Measurements from ENCODE around the gene MED13.

MED13 gene

GRCh38 chr17:62093188-62094155 is 28.4 kb upstream of the MED13 start:
- DNase-seq (ENCODE audit: low spot score) = no peak
- WGBS, 2 donors (ENCODE audit: extremely low coverage in 2 of 2, insufficient read length in 2 of 2, insufficient replicate concordance in 1 of 2) = no CpG with 5 or more reads among the region's 7 CpGs
- no peak overlapping the region for H3K4me3 ChIP-seq (ENCODE audit: low read length in 2 of 2)

GRCh38 chr17:62092784-62093183 is 27.7 kb upstream of the MED13 start:
- no peak overlapping the region for H2AFZ ChIP-seq (ENCODE audit: low read length)
- no peaks in the 10 kb centered on the region for H3K4me1 ChIP-seq (ENCODE audit: control insufficient read depth in 2 of 2, insufficient read depth in 1 of 2, low read depth in 1 of 2, low read length in 2 of 2)
- no peak overlapping the region for H4K8ac ChIP-seq (ENCODE audit: low read depth, low read length)
- H2BK15ac ChIP-seq (ENCODE audit: low read length) = no peak overlapping the region
- H4K91ac ChIP-seq (ENCODE audit: low read depth, low read length, poor library complexity) = no peak overlapping the region
- H3K79me1 ChIP-seq (ENCODE audit: low read depth, low read length) = no peaks in the 10 kb centered on the region
- no peak overlapping the region for H3K4me3 ChIP-seq (ENCODE audit: low read length in 2 of 2)
- H3K18ac ChIP-seq (ENCODE audit: low read length) = no peak overlapping the region
- H3K27me3 ChIP-seq (ENCODE audit: control insufficient read depth in 3 of 3, insufficient read depth in 3 of 3, low read depth in 1 of 3, low read length in 3 of 3) = no peaks in the 10 kb centered on the region
- H3K9me3 ChIP-seq (replicated peaks in 1 of 2; ENCODE audit: control insufficient read depth in 2 of 2, insufficient read depth in 1 of 2, low read depth in 1 of 2, low read length in 2 of 2) = no peaks in the 10 kb centered on the region
- H2BK120ac ChIP-seq (ENCODE audit: low read depth, low read length) = no peak overlapping the region
- no peak for DNase-seq (ENCODE audit: low spot score)
- H3K23ac ChIP-seq (ENCODE audit: low read depth, low read length, poor library complexity) = no peak overlapping the region
- H3K27ac ChIP-seq (replicated peaks; ENCODE audit: low read length) = no peak overlapping the region
- no peak overlapping the region for H3K4me2 ChIP-seq (ENCODE audit: insufficient read depth, low read length, poor library complexity, severe bottlenecking)
- no peak overlapping the region for H2AK5ac ChIP-seq (ENCODE audit: low read depth, low read length)
- WGBS, 2 donors (ENCODE audit: extremely low coverage in 2 of 2, insufficient read length in 2 of 2, insufficient replicate concordance in 1 of 2) = no CpG with 5 or more reads among the region's 2 CpGs
- no peaks in the 10 kb centered on the region for H3K36me3 ChIP-seq (replicated peaks in 1 of 2; ENCODE audit: control insufficient read depth in 2 of 2, insufficient read depth in 2 of 2, low read length in 2 of 2)
- no peak overlapping the region for H3K9ac ChIP-seq (ENCODE audit: low read depth, low read length, poor library complexity)
- no peak overlapping the region for H3K4ac ChIP-seq (ENCODE audit: low read length)
- no peak overlapping the region for H2BK5ac ChIP-seq (ENCODE audit: low read length)
- H3K14ac ChIP-seq (ENCODE audit: low read length) = no peak overlapping the region
- H2BK12ac ChIP-seq (ENCODE audit: low read length) = no peak overlapping the region

More at GRCh38 chr17:62093188-62094155, 28.4 kb upstream of the MED13 start:
- Histone ChIP-seq H2BK15ac (ENCODE audit: low read length) (no peak overlapping the region), H2BK12ac (ENCODE audit: low read length) (no peak overlapping the region), H3K4me2 (ENCODE audit: insufficient read depth, low read length, poor library complexity, severe bottlenecking) (no peak overlapping the region), H3K27me3 (ENCODE audit: control insufficient read depth in 3 of 3, insufficient read depth in 3 of 3, low read depth in 1 of 3, low read length in 3 of 3) (no peaks in the 10 kb centered on the region), H4K8ac (ENCODE audit: low read depth, low read length) (no peak overlapping the region), H3K23ac (ENCODE audit: low read depth, low read length, poor library complexity) (no peak overlapping the region), H3K4ac (ENCODE audit: low read length) (no peak overlapping the region), H2AFZ (ENCODE audit: low read length) (no peak overlapping the region), H3K27ac (replicated peaks; ENCODE audit: low read length) (no peak overlapping the region), H3K9me3 (replicated peaks in 1 of 2; ENCODE audit: control insufficient read depth in 2 of 2, insufficient read depth in 1 of 2, low read depth in 1 of 2, low read length in 2 of 2) (no peaks in the 10 kb centered on the region), H2BK120ac (ENCODE audit: low read depth, low read length) (no peak overlapping the region), H3K18ac (ENCODE audit: low read length) (no peak overlapping the region), H3K14ac (ENCODE audit: low read length) (no peak overlapping the region), H3K79me1 (ENCODE audit: low read depth, low read length) (no peaks in the 10 kb centered on the region), H3K4me1 (ENCODE audit: control insufficient read depth in 2 of 2, insufficient read depth in 1 of 2, low read depth in 1 of 2, low read length in 2 of 2) (no peaks in the 10 kb centered on the region), H2BK5ac (ENCODE audit: low read length) (no peak overlapping the region), H3K9ac (ENCODE audit: low read depth, low read length, poor library complexity) (no peak overlapping the region), H4K91ac (ENCODE audit: low read depth, low read length, poor library complexity) (no peak overlapping the region), H2AK5ac (ENCODE audit: low read depth, low read length) (no peak overlapping the region), H3K36me3 (replicated peaks in 1 of 2; ENCODE audit: control insufficient read depth in 2 of 2, insufficient read depth in 2 of 2, low read length in 2 of 2) (no peaks in the 10 kb centered on the region)

- H3K4me1 ChIP-seq (ENCODE audit: control insufficient read depth in 2 of 2, insufficient read depth in 1 of 2, low read depth in 1 of 2, low read length in 2 of 2) = no peaks in the 10 kb centered on the region
- H3K14ac ChIP-seq (ENCODE audit: low read length) = no peak overlapping the region
- H3K4me2 ChIP-seq (ENCODE audit: insufficient read depth, low read length, poor library complexity, severe bottlenecking) = no peak overlapping the region
- H3K9me3 ChIP-seq (replicated peaks in 1 of 2; ENCODE audit: control insufficient read depth in 2 of 2, insufficient read depth in 1 of 2, low read depth in 1 of 2, low read length in 2 of 2) = no peaks in the 10 kb centered on the region
- H3K18ac ChIP-seq (ENCODE audit: low read length) = no peak overlapping the region
- H2AK5ac ChIP-seq (ENCODE audit: low read depth, low read length) = no peak overlapping the region
- no peaks in the 10 kb centered on the region for H3K79me1 ChIP-seq (ENCODE audit: low read depth, low read length)
- WGBS, 2 donors (ENCODE audit: extremely low coverage in 2 of 2, insufficient read length in 2 of 2, insufficient replicate concordance in 1 of 2) = no CpG with 5 or more reads among the region's 1 CpG
- no peak overlapping the region for H4K8ac ChIP-seq (ENCODE audit: low read depth, low read length)
- H3K4me3 ChIP-seq (ENCODE audit: low read length in 2 of 2) = no peak overlapping the region
- H2BK12ac ChIP-seq (ENCODE audit: low read length) = no peak overlapping the region
- DNase-seq (ENCODE audit: low spot score) = no peak
- no peak overlapping the region for H3K4ac ChIP-seq (ENCODE audit: low read length)
- no peak overlapping the region for H2BK5ac ChIP-seq (ENCODE audit: low read length)
- H3K36me3 ChIP-seq (replicated peaks in 1 of 2; ENCODE audit: control insufficient read depth in 2 of 2, insufficient read depth in 2 of 2, low read length in 2 of 2) = no peaks in the 10 kb centered on the region
- no peak overlapping the region for H2BK15ac ChIP-seq (ENCODE audit: low read length)
- H4K91ac ChIP-seq (ENCODE audit: low read depth, low read length, poor library complexity) = no peak overlapping the region
- no peaks in the 10 kb centered on the region for H3K27me3 ChIP-seq (ENCODE audit: control insufficient read depth in 3 of 3, insufficient read depth in 3 of 3, low read depth in 1 of 3, low read length in 3 of 3)
- H3K9ac ChIP-seq (ENCODE audit: low read depth, low read length, poor library complexity) = no peak overlapping the region
- H2AFZ ChIP-seq (ENCODE audit: low read length) = no peak overlapping the region
- H3K23ac ChIP-seq (ENCODE audit: low read depth, low read length, poor library complexity) = no peak overlapping the region
- H2BK120ac ChIP-seq (ENCODE audit: low read depth, low read length) = no peak overlapping the region
- no peak overlapping the region for H3K27ac ChIP-seq (replicated peaks; ENCODE audit: low read length)
These were observed 26.7 kb upstream of the MED13 start for GRCh38 chr17:62091804-62092203.

- Histone ChIP-seq H4K91ac (ENCODE audit: low read depth, low read length, poor library complexity) (no peak overlapping the region), H2BK120ac (ENCODE audit: low read depth, low read length) (no peak overlapping the region), H3K9me3 (replicated peaks in 1 of 2; ENCODE audit: control insufficient read depth in 2 of 2, insufficient read depth in 1 of 2, low read depth in 1 of 2, low read length in 2 of 2) (no peaks in the 10 kb centered on the region), H3K18ac (ENCODE audit: low read length) (no peak overlapping the region), H3K27me3 (ENCODE audit: control insufficient read depth in 3 of 3, insufficient read depth in 3 of 3, low read depth in 1 of 3, low read length in 3 of 3) (no peaks in the 10 kb centered on the region), H4K8ac (ENCODE audit: low read depth, low read length) (no peak overlapping the region), H2BK15ac (ENCODE audit: low read length) (no peak overlapping the region), H3K9ac (ENCODE audit: low read depth, low read length, poor library complexity) (no peak overlapping the region), H3K27ac (replicated peaks; ENCODE audit: low read length) (no peak overlapping the region), H3K4me2 (ENCODE audit: insufficient read depth, low read length, poor library complexity, severe bottlenecking) (no peak overlapping the region), H3K79me1 (ENCODE audit: low read depth, low read length) (no peaks in the 10 kb centered on the region), H3K23ac (ENCODE audit: low read depth, low read length, poor library complexity) (no peak overlapping the region), H3K4me3 (ENCODE audit: low read length in 2 of 2) (no peak overlapping the region), H2AK5ac (ENCODE audit: low read depth, low read length) (no peak overlapping the region), H3K36me3 (replicated peaks in 1 of 2; ENCODE audit: control insufficient read depth in 2 of 2, insufficient read depth in 2 of 2, low read length in 2 of 2) (no peaks in the 10 kb centered on the region), H3K4ac (ENCODE audit: low read length) (no peak overlapping the region), H2BK5ac (ENCODE audit: low read length) (no peak overlapping the region), H2AFZ (ENCODE audit: low read length) (no peak overlapping the region), H3K4me1 (ENCODE audit: control insufficient read depth in 2 of 2, insufficient read depth in 1 of 2, low read depth in 1 of 2, low read length in 2 of 2) (no peaks in the 10 kb centered on the region), H3K14ac (ENCODE audit: low read length) (no peak overlapping the region), H2BK12ac (ENCODE audit: low read length) (no peak overlapping the region)
- no peak for DNase-seq (ENCODE audit: low spot score)
- WGBS, 2 donors (ENCODE audit: extremely low coverage in 2 of 2, insufficient read length in 2 of 2, insufficient replicate concordance in 1 of 2) = no CpG with 5 or more reads among the region's 9 CpGs
These were observed 25.8 kb upstream of the MED13 start for GRCh38 chr17:62090868-62091267.
